ENCODE results near the gene RO60.

- TF ChIP-seq POLR2AphosphoS5 (IDR thresholded peaks at IDR 0.05; ENCODE audit: low read depth, low read length) (no peak), CTCF (IDR thresholded peaks at IDR 0.05) (no peak)
Observed at GRCh38 chr1:193011406-193011805, 48.0 kb upstream of the RO60 start.
